ENCODE data around the gene WDR87.

The WDR87 gene

DNA sequence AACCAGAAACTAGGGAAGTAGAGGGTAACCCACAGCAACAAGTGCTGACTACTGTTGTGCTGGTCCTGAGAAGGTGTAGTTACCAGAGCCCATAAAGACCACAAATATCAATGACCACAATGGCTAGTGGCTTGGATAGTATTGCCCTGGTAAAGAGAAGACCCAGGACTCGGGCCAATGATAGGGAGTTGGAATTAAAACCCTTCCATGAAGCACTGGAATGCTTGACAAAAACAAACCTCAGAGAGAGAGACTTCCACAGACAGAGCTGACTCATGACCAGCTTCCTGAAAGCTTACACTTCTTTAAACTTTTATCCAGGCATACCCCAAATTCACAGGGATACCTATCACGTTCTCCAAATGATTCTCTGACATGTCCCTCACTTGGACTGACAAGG lies 60.5 kb downstream of the WDR87 start:
- Histone ChIP-seq H3K27ac (replicated peaks) (no peak overlapping the region), H3K4me3 (replicated peaks; ENCODE audit: insufficient read depth, low read length) (no peak overlapping the region), H3K27me3 (ENCODE audit: insufficient read depth, poor library complexity, severe bottlenecking) (no peaks in the 10 kb centered on the region)
- no peak for TF ChIP-seq SPI1 (IDR thresholded peaks at IDR 0.05; ENCODE audit: borderline replicate concordance, low read depth)
- no peak for DNase-seq (ENCODE audit: low read depth in 1 of 2, low spot score in 1 of 2)

All from HL-60 (cell line).